Omental fat pad (tissue), 4 donors: ENCODE measurements around the gene KRTAP10-4. TPM values are rescaled to one million over a fixed set of nuclear protein-coding genes. Genes with fewer than 3 reads are reported as not detected.

Source experiments
- ATAC-seq: fragments of 150-250 bp; one replicate; pipeline ENCODE4 v1.9.1; 2016; ENCODE audit warnings: mild to moderate bottlenecking, moderate library complexity; ENCODE audit not compliant: low FRiP score
- DNase-seq: peaks from one replicate; pipeline ENCODE4 v3.0.0-alpha.2; 2019; ENCODE audit warnings: low spot score
- CTCF ChIP-seq, 3 donors: fragments of 450-650 bp; IDR thresholded peaks; one replicate each; pipeline ENCODE4 v1.5.1; 2016 to 2017; ENCODE audit warnings: antibody characterized with exemption in 3 of 3, mild to moderate bottlenecking in 3 of 3, moderate library complexity in 2 of 3
- total RNA-seq, 4 donors: library from RNA; depleted of rRNA; stranded (reverse); fragments of >200 nt; gene quantifications; one replicate each; pipeline ENCODE4 v1.1.0, GENCODE V29; 2016

KRTAP10-4 gene
- total RNA-seq, 4 donors from 2014 or later = not detected

DNA sequence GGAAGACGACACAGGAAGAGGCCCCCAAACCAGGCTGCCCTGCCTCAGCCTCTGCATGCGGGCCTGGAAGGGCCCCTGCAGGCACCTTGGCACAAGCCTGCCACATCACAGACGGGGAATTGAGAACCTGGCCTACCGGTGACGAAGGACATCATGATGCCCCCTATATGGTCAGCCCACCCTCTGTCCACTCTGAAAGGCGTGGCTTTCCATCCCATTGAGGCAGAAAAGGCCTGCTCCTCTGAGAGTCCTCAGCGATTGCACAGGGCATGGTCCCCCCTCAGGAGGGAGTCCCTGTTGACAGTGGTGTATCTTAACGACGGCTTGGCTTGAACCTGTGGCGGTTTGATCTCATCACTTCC, 44.9 kb upstream of the KRTAP10-4 start:
- DNase-seq = no peak
- no peak for TF ChIP-seq CTCF (IDR thresholded peaks at IDR 0.05)
- no peak for ATAC-seq

DNA sequence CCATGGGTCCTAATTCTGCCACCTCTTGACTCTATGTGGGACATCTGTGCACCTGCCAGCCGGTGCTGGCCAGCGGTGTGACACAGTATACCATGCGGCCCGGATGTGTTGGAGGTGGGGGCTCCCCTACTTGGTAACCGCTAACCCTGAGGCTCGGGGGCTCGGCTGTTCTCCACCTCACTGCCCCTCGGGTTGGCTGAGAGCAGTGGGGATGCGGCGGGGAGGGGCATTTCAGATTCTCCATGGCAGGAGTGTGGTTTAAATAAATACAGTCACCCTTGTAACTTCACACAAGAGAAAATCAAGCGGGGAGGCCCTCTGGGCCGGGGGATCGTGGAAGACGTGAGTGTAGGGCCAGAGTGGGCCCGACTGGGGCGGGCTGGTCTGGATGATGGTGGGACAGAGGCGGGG, 44.5 kb upstream of the KRTAP10-4 start:
- no peak for TF ChIP-seq CTCF (IDR thresholded peaks at IDR 0.05)
- ATAC-seq (no peak), DNase-seq (no peak)

- DNase-seq = no peak
- no peak for TF ChIP-seq CTCF (IDR thresholded peaks at IDR 0.05)
- no peak for ATAC-seq
These were observed 43.9 kb upstream of the KRTAP10-4 start for GRCh38 chr21:44529503-44530125.

- no peak for TF ChIP-seq CTCF (IDR thresholded peaks at IDR 0.05)
- no peak for ATAC-seq
- no peak for DNase-seq
These were observed 43.2 kb upstream of the KRTAP10-4 start for GRCh38 chr21:44530221-44530902.

GRCh38 chr21:44530903-44531605, 42.5 kb upstream of the KRTAP10-4 start:
- no peak for TF ChIP-seq CTCF (IDR thresholded peaks at IDR 0.05)
- no peak for ATAC-seq
- no peak for DNase-seq

DNA sequence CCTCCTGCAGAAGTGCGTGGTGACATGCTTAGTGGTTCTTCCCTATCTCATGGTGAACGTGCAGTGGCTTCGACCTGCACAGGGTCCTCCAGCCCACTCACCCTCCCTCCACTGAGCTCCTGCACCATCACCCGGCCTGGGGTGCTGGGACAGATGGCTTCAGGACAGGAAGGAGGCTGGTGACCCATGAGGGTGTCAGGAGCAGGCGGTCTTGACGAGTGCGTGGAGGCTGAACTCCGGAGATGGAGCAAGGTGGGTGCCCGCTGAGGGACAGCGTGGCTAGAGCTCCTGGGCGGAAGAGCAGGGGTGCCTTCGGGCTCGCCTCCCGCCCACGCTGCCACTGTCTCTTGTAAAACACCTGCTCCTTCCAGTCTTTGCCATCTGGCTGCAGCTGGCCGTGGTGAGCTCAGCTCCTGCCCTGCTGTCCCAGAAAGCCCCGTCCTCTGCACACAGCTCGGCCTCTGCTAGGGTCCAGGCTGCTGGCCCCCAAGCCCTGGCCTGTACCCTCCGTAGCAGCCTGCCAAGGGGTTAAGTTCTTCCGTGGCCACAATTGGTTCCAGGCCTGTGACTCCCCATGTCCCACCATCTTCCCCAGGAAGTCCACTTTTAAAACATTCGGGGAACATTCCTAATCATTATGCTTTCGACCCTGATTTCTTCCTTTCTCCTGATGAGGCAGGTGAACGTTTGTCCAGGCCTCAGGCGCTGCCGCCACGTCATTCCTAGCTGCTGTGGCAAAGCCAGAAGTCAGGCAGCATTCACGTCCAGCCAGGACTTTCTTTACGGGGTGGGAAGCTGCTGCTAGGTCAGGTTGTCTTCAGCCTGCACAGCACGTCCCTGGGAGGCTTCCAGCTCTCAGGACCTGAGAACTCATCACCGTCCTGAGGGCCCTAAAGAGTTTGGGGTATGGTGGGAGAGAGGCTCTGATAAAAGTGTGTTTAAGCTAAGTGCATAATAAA, 41.6 kb upstream of the KRTAP10-4 start:
- no peak for TF ChIP-seq CTCF (IDR thresholded peaks at IDR 0.05)
- ATAC-seq = no peak
- no peak for DNase-seq
